ENCODE measurements around the gene KIF4B.

- TF ChIP-seq CTCF (IDR thresholded peaks at IDR 0.05; ENCODE audit: low read depth, low read length): no peak
- no peak for TF ChIP-seq EZH2phosphoT487 (IDR thresholded peaks at IDR 0.05; ENCODE audit: low read depth)
Observed at GRCh38 chr5:155066886-155067595, 53.5 kb downstream of the KIF4B start.

Measured in OCI-LY3 (cell line).